GM19452 (cell line): ENCODE data around the gene RNF115.
"Not testable (repeated sequence)": the region's sequence is repeated elsewhere in the genome, so short reads cannot be mapped to it uniquely, and the experiment has no call there.

Experiments used
- ATAC-seq: cut with Tn5 transposase; IDR thresholded peaks from one replicate; pipeline ENCODE4 v1.9.1; 2021; ENCODE audit not compliant: unreplicated experiment

RNF115 gene

GRCh38 chr1:145828367-145829026 lies 4.6 kb upstream of the RNF115 start:
- ATAC-seq: no peak

GRCh38 chr1:145827966-145828365 lies 4.1 kb upstream of the RNF115 start:
- ATAC-seq: no peak

- ATAC-seq: no peak
Measured at GRCh38 chr1:145826030-145826429, 2.1 kb upstream of the RNF115 start.

- ATAC-seq: no peak
Measured at GRCh38 chr1:145824499-145824842, 576 bp upstream of the RNF115 start.

GRCh38 chr1:145822779-145823331 lies 1.0 kb downstream of the RNF115 start:
- ATAC-seq: not testable (repeated sequence)

GRCh38 chr1:145818095-145818494 lies 5.8 kb downstream of the RNF115 start:
- not testable (repeated sequence) for ATAC-seq

- ATAC-seq: not testable (repeated sequence)
Measured at GRCh38 chr1:145812977-145813810, 10.7 kb downstream of the RNF115 start.

- ATAC-seq: no peak
Measured at GRCh38 chr1:145806844-145807243, 17.1 kb downstream of the RNF115 start.

- no peak for ATAC-seq
Measured at GRCh38 chr1:145806408-145806807, 17.5 kb downstream of the RNF115 start.

- ATAC-seq: no peak
Measured at GRCh38 chr1:145805057-145805456, 18.8 kb downstream of the RNF115 start.

GRCh38 chr1:145804235-145805045 lies 19.5 kb downstream of the RNF115 start:
- no peak for ATAC-seq

- no peak for ATAC-seq
Measured at GRCh38 chr1:145799806-145800205, 24.1 kb downstream of the RNF115 start.

GRCh38 chr1:145796753-145797152 lies 27.1 kb downstream of the RNF115 start:
- no peak for ATAC-seq

GRCh38 chr1:145795257-145795881 lies 28.5 kb downstream of the RNF115 start:
- ATAC-seq: no peak

GRCh38 chr1:145792484-145792883 lies 31.4 kb downstream of the RNF115 start:
- ATAC-seq: no peak

GRCh38 chr1:145791860-145792259 lies 32.0 kb downstream of the RNF115 start:
- ATAC-seq: not testable (repeated sequence)

- no peak for ATAC-seq
Measured at GRCh38 chr1:145788580-145788979, 35.3 kb downstream of the RNF115 start.

GRCh38 chr1:145786271-145786670 lies 37.6 kb downstream of the RNF115 start:
- no peak for ATAC-seq

- no peak for ATAC-seq
Measured at GRCh38 chr1:145785547-145785946, 38.3 kb downstream of the RNF115 start.

- no peak for ATAC-seq
Measured at GRCh38 chr1:145784409-145784808, 39.5 kb downstream of the RNF115 start.
